HepG2 (cell line): Measurements from ENCODE around the gene S100A16. TPM values are rescaled to one million over a fixed set of nuclear protein-coding genes. Genes with fewer than 3 reads are reported as not detected.
A peak's percentile ranks its signal among the peaks of the same experiment; 100 is the strongest.

Experiments
- ARHGAP35 ChIP-seq: sonication (generic); formaldehyde crosslinking; IDR thresholded peaks from 2 replicates; pipeline ENCODE4 v1.9.0; 2022; ENCODE audit warnings: mild to moderate bottlenecking, inconsistent platforms, moderate library complexity, missing genetic modification reagents, borderline replicate concordance
- CBX5 ChIP-seq: sonication (generic); formaldehyde crosslinking; IDR thresholded peaks from 2 replicates; pipeline ENCODE4 v1.4.0; 2020; ENCODE audit warnings: missing genetic modification reagents, borderline replicate concordance
- EED ChIP-seq: sonication (generic); formaldehyde crosslinking; IDR thresholded peaks from 2 replicates; pipeline ENCODE4 v1.5.0; 2020; ENCODE audit warnings: mild to moderate bottlenecking, missing genetic modification reagents
- FOXK1 ChIP-seq: sonication (generic); formaldehyde crosslinking; IDR thresholded peaks from 2 replicates; pipeline ENCODE4 v1.4.0; 2020; ENCODE audit warnings: low read depth, missing genetic modification reagents, borderline replicate concordance
- GPN1 ChIP-seq: sonication (generic); formaldehyde crosslinking; IDR thresholded peaks from 2 replicates; pipeline ENCODE4 v1.5.1; 2020; ENCODE audit warnings: missing genetic modification reagents, borderline replicate concordance
- HNRNPUL1 ChIP-seq: fragments of 200-400 bp; formaldehyde crosslinking; IDR thresholded peaks from 2 replicates; pipeline ENCODE4 v1.6.1; 2017; ENCODE audit warnings: low read depth, mild to moderate bottlenecking, low read length, moderate library complexity
- MBNL3 ChIP-seq: fragments of 250-450 bp; sonication (Bioruptor Pico); conservative IDR thresholded peaks from 2 replicates; pipeline ENCODE4 v1.8.0; 2022; ENCODE audit warnings: mild to moderate bottlenecking, inconsistent platforms
- MNT ChIP-seq: fragments of 450-650 bp; IDR thresholded peaks from 2 replicates; pipeline ENCODE4 v1.6.1; 2016
- MYNN ChIP-seq: sonication (generic); formaldehyde crosslinking; IDR thresholded peaks from 2 replicates; pipeline ENCODE4 v1.4.0; 2020; ENCODE audit warnings: mild to moderate bottlenecking, low read depth, missing genetic modification reagents
- NPAS2 ChIP-seq: sonication (generic); formaldehyde crosslinking; IDR thresholded peaks from 2 replicates; pipeline ENCODE4 v1.8.0; 2022; ENCODE audit warnings: mild to moderate bottlenecking, missing genetic modification reagents, borderline replicate concordance
- TFE3 ChIP-seq: IDR thresholded peaks from 2 replicates; pipeline ENCODE4 v1.6.1; 2016
- U2AF1 ChIP-seq: fragments of 200-400 bp; formaldehyde crosslinking; optimal IDR thresholded peaks from 2 replicates; pipeline ENCODE3; 2017; ENCODE audit warnings: mild to moderate bottlenecking, low read depth, low read length
- ZBTB3 ChIP-seq: sonication (generic); formaldehyde crosslinking; IDR thresholded peaks from 2 replicates; pipeline ENCODE4 v1.4.0; 2020; ENCODE audit warnings: low read depth, mild to moderate bottlenecking, moderate library complexity, missing genetic modification reagents, borderline replicate concordance
- ZFP1 ChIP-seq: IDR thresholded peaks from 2 replicates; pipeline ENCODE4 v1.6.1; 2016
- ZIK1 ChIP-seq: sonication (generic); formaldehyde crosslinking; IDR thresholded peaks from 2 replicates; pipeline ENCODE4 v1.5.0; 2020; ENCODE audit warnings: mild to moderate bottlenecking, low read depth, missing genetic modification reagents, borderline replicate concordance
- ZMYM4 ChIP-seq: sonication (generic); formaldehyde crosslinking; IDR thresholded peaks from 2 replicates; pipeline ENCODE4 v1.8.1; 2023; ENCODE audit warnings: mild to moderate bottlenecking, missing genetic modification reagents
- ZNF382 ChIP-seq: sonication (generic); formaldehyde crosslinking; IDR thresholded peaks from 2 replicates; pipeline ENCODE4 v1.5.0; 2020; ENCODE audit warnings: missing genetic modification reagents, mild to moderate bottlenecking, borderline replicate concordance
- ZNF547 ChIP-seq: sonication (generic); formaldehyde crosslinking; IDR thresholded peaks from 2 replicates; pipeline ENCODE4 v1.5.1; 2020; ENCODE audit warnings: mild to moderate bottlenecking, missing genetic modification reagents
- ZNF572 ChIP-seq: sonication (generic); formaldehyde crosslinking; IDR thresholded peaks from 2 replicates; pipeline ENCODE4 v1.5.1; 2020; ENCODE audit warnings: mild to moderate bottlenecking, missing genetic modification reagents
- ZSCAN12 ChIP-seq: sonication (generic); formaldehyde crosslinking; IDR thresholded peaks from 2 replicates; pipeline ENCODE4 v1.9.0; 2021; ENCODE audit warnings: mild to moderate bottlenecking, missing genetic modification reagents
- ZSCAN22 ChIP-seq: sonication (generic); formaldehyde crosslinking; IDR thresholded peaks from 2 replicates; pipeline ENCODE4 v1.4.0; 2020; ENCODE audit warnings: mild to moderate bottlenecking, missing genetic modification reagents
- polyA plus RNA-seq, 8 experiments: library from polyadenylated mRNA; depleted of rRNA in 3 of 8; stranded (reverse) in 7 of 8; unstranded in 1 of 8; fragments of >200 nt; fragmentation: Illumina TruSeq in 4 of 8; extraction: Trizol in 4 of 8; gene quantifications; 2 replicates each; pipeline versions ENCODE4 v1.2.1 to v1.2.3, GENCODE V29; 2011 to 2016; ENCODE audit warnings: low read depth in 4 of 8, missing spikeins in 1 of 8, mixed read lengths in 1 of 8; ENCODE audit not compliant: insufficient read depth in 1 of 8
- total RNA-seq, 5 experiments: library from RNA; depleted of rRNA; stranded (reverse); fragments of >200 nt; fragmentation: Illumina TruSeq; extraction: Trizol; gene quantifications; 2 replicates each; pipeline ENCODE4 v1.2.3, GENCODE V29; 2016; ENCODE audit warnings: low read depth in 1 of 5
- TF ChIP-seq, protein P1 (sequence below): sonication (generic); formaldehyde crosslinking; IDR thresholded peaks from 2 replicates; pipeline ENCODE4 v1.8.0; 2022; ENCODE audit warnings: missing genetic modification reagents, mild to moderate bottlenecking, moderate library complexity, borderline replicate concordance
- TF ChIP-seq, protein P2 (sequence below): IDR thresholded peaks from 2 replicates; pipeline ENCODE4 v1.6.1; 2016; ENCODE audit warnings: mild to moderate bottlenecking
- TF ChIP-seq, protein P3 (sequence below): IDR thresholded peaks from 2 replicates; pipeline ENCODE4 v1.6.1; 2016; ENCODE audit warnings: low read depth, borderline replicate concordance

The S100A16 gene
- total and polyA plus RNA-seq, 2 of the 13 experiments (the other 11 are each of a cell fraction or from before 2014, with no cell fraction given) = 46.0 to 195 TPM

DNA sequence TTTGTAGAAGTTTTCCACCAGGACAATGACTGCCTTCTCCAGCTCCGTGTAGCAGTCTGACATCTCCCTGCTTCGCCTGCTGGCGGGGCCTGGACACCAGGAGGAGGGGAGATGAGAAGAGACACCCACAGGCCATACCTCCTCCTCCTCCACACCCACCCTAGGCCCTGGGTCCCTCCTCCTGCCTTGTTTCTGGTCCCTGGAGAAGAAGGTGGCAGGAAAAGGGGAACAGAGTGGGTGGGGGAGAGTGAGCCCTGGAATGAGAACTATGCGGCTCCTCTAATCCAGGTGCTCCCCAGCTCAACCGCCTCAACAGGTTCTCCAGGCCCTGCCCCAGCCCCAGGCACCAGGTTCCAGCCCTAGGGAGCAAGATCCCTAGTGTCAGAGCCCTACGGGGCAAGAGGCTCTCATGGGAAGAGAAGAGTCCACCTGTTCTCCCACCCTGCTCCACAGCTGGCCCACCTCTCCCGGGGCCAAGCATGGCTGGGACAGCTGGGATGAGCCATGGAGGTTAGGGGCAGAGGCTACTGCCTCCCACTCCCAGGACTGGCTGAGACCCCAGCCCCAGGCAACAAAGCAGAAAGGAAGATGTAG is 4.8 kb downstream of the S100A16 start (continued):
- TF ChIP-seq TFE3 (no peak), ZSCAN22 (CRISPR knock-in tag) (no peak), MYNN (no peak), ZNF382 (no peak), ZFP1 (CRISPR knock-in tag) (no peak), ZBTB3 (CRISPR knock-in tag) (no peak), U2AF1 (no peak), CBX5 (CRISPR knock-in tag) (no peak), NPAS2 (no peak), ZSCAN12 (CRISPR knock-in tag) (no peak), GPN1 (no peak), ARHGAP35 (CRISPR knock-in tag) (no peak), FOXK1 (CRISPR knock-in tag) (no peak), ZMYM4 (CRISPR knock-in tag) (0 out of 2 replicates have a peak, but pooled peaks have one; percentile 2), ZNF547 (CRISPR knock-in tag) (no peak), ZNF572 (0 out of 2 replicates have a peak, but pooled peaks have one; percentile 42), HNRNPUL1 (no peak), MBNL3 (CRISPR knock-in tag) (no peak), ZIK1 (CRISPR knock-in tag) (no peak), MNT (no peak), EED (CRISPR knock-in tag) (no peak)
- TF ChIP-seq, protein P1, sequence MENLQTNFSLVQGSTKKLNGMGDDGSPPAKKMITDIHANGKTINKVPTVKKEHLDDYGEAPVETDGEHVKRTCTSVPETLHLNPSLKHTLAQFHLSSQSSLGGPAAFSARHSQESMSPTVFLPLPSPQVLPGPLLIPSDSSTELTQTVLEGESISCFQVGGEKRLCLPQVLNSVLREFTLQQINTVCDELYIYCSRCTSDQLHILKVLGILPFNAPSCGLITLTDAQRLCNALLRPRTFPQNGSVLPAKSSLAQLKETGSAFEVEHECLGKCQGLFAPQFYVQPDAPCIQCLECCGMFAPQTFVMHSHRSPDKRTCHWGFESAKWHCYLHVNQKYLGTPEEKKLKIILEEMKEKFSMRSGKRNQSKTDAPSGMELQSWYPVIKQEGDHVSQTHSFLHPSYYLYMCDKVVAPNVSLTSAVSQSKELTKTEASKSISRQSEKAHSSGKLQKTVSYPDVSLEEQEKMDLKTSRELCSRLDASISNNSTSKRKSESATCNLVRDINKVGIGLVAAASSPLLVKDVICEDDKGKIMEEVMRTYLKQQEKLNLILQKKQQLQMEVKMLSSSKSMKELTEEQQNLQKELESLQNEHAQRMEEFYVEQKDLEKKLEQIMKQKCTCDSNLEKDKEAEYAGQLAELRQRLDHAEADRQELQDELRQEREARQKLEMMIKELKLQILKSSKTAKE (CRISPR knock-in tag) = no peak
- TF ChIP-seq, protein P2, sequence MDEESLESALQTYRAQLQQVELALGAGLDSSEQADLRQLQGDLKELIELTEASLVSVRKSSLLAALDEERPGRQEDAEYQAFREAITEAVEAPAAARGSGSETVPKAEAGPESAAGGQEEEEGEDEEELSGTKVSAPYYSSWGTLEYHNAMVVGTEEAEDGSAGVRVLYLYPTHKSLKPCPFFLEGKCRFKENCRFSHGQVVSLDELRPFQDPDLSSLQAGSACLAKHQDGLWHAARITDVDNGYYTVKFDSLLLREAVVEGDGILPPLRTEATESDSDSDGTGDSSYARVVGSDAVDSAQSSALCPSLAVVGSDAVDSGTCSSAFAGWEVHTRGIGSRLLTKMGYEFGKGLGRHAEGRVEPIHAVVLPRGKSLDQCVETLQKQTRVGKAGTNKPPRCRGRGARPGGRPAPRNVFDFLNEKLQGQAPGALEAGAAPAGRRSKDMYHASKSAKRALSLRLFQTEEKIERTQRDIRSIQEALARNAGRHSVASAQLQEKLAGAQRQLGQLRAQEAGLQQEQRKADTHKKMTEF (CRISPR knock-in tag) = no peak
- TF ChIP-seq, protein P3, sequence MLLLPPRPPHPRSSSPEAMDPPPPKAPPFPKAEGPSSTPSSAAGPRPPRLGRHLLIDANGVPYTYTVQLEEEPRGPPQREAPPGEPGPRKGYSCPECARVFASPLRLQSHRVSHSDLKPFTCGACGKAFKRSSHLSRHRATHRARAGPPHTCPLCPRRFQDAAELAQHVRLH (CRISPR knock-in tag) = no peak
